ENCODE results near the gene DVL1. TPM values are rescaled to one million over a fixed set of nuclear protein-coding genes. Genes with fewer than 3 reads are reported as not detected.

The DVL1 gene
- total and polyA plus RNA-seq, 9 of the 15 experiments (the other 6 are each of a cell fraction or from before 2014, with no cell fraction given), result 0.62 to 135 (median 24.3) TPM

DNA sequence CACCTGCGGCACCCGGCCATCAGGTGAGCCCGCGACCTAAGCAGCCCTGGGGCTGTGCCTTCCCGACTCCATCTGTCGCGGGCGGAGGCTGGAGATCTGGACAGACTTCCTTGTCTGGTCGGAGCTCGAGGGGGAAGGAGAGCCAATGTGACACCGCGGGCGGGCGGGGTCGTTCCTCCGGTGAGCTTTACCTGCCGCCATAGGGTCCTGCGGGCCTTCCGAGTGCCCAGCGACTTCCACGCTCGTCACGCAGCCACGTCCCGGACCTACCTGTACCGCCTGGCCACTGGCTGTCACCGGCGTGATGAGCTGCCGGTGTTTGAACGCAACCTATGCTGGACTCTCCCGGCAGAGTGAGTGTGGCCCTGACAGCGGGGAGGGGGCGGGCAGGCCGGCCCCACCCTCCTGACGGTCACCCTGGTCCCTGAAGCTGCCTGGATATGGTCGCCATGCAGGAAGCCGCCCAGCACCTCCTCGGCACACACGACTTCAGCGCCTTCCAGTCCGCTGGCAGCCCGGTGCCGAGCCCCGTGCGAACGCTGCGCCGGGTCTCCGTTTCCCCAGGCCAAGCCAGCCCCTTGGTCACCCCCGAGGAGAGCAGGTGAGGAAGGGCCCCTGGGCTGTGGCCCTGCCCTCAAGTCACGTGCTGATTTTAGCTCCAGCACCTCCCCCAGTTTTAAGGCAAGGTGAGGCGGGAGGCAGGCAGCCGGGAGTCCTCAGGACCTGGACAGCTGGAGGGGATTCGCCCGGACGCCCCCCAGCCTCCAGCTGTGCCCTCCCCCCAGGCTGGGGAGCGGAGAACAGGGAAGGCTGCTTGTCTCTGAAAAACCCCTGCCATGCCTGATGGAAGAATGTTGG is 39.7 kb downstream of the DVL1 start:
- H3K4me1 ChIP-seq (replicated peaks in 1 of 2; ENCODE audit: control insufficient read depth in 2 of 2, insufficient read depth in 2 of 2, low read length in 2 of 2), result peaks cover 36 to 97% of the 10 kb centered on the region in 2 experiments
- in situ Hi-C loops (cut with MboI) (no loop called here), intact Hi-C loops (cut with micrococcal nuclease) (loop anchor here (2.0 to 10.0 kb wide), 3 partner anchors 15 to 915 kb away; partner anchors contain the start of genes AURKAIP1, CPTP, INTS11 and SKI)
- POLR2A ChIA-PET, result interaction anchor here (0.7 to 3.5 kb wide), 7 partner anchors 10 to 196 kb away, joined by 3 to 30 read pairs (median 3); no protein-coding TSS in a partner anchor
- H3K9ac ChIP-seq (ENCODE audit: insufficient read depth in 1 of 2, low read depth in 2 of 2, low read length in 2 of 2), result peak overlapping the region; percentile 87 to 97
- no TSS peak for BruUV-seq (replicated peaks)
- CTCF ChIA-PET (ENCODE audit: low intra/inter-chr PET ratio), result interaction anchor here (0.7 kb wide), 1 partner anchor 742 kb away, joined by 3 read pairs; no protein-coding TSS in a partner anchor
- H3K9me1 ChIP-seq (ENCODE audit: control insufficient read depth, insufficient read depth, low read length), result peaks cover 3% of the 10 kb centered on the region
- ATAC-seq, result peak; percentile 4
- WGBS (ENCODE audit: insufficient coverage, low coverage, missing lambda C conversion rate), result 13% methylated on average over 44 of the region's 57 CpGs
- peak in 2 of 4 experiments; percentile 41 to 67 for DNase-seq (ENCODE audit: extremely low read depth in 1 of 4, low spot score in 3 of 4)
- H3K79me2 ChIP-seq (ENCODE audit: control insufficient read depth, insufficient read depth, low read length), result peaks cover 54% of the 10 kb centered on the region
- H3K4me3 ChIP-seq, result peak overlapping the region; percentile 94
- peak overlapping the region; percentile 68 for H2AFZ ChIP-seq (ENCODE audit: low read depth, low read length)
- peaks cover 22% of the 10 kb centered on the region for H4K20me1 ChIP-seq (replicated peaks; ENCODE audit: control insufficient read depth, insufficient read depth, low read length)
- H3K4me2 ChIP-seq (ENCODE audit: insufficient read depth, low read length), result peak overlapping the region; percentile 88
- no peaks in the 10 kb centered on the region for H3K9me3 ChIP-seq (replicated peaks; ENCODE audit: control insufficient read depth, insufficient read depth, low read depth, low read length)
- H3K36me3 ChIP-seq (ENCODE audit: control insufficient read depth, insufficient read depth, low read length), result peaks cover 54% of the 10 kb centered on the region
- no peaks in the 10 kb centered on the region for H3K27me3 ChIP-seq (ENCODE audit: control insufficient read depth in 2 of 2, insufficient read depth in 2 of 2, low read length in 2 of 2)
- H3K27ac ChIP-seq (ENCODE audit: extremely low read depth, low read depth, low read length), result peak overlapping the region; percentile 96
- FAIRE-seq, result peak; percentile 71
- TF ChIP-seq ZBTB1 (CRISPR knock-in tag; IDR thresholded peaks at IDR 0.05; ENCODE audit: borderline replicate concordance, low read depth) (no peak), SAFB (IDR thresholded peaks at IDR 0.05; ENCODE audit: borderline replicate concordance, low read depth, low read length) (no peak; the same call in 1 of the 2 replicates), TCF7 (IDR thresholded peaks at IDR 0.05; ENCODE audit: borderline replicate concordance) (0 out of 2 replicates have a peak, but pooled peaks have one; percentile 3), GABPB1 (CRISPR knock-in tag; IDR thresholded peaks at IDR 0.05) (peak; percentile 15; the same call in 1 of the 2 replicates), RAD51 (IDR thresholded peaks at IDR 0.05; ENCODE audit: borderline replicate concordance, low read depth) (peak; percentile 73; the same call in 1 of the 2 replicates), PRPF4 (IDR thresholded peaks at IDR 0.05; ENCODE audit: insufficient read depth, low read depth, low read length, poor library complexity, severe bottlenecking) (peak; percentile 29), LCOR (CRISPR knock-in tag; IDR thresholded peaks at IDR 0.05) (peak; percentile 49; the same call in 1 of the 2 replicates), PPARD (CRISPR knock-in tag; IDR thresholded peaks at IDR 0.05) (no peak)
- TF ChIP-seq, protein P1, sequence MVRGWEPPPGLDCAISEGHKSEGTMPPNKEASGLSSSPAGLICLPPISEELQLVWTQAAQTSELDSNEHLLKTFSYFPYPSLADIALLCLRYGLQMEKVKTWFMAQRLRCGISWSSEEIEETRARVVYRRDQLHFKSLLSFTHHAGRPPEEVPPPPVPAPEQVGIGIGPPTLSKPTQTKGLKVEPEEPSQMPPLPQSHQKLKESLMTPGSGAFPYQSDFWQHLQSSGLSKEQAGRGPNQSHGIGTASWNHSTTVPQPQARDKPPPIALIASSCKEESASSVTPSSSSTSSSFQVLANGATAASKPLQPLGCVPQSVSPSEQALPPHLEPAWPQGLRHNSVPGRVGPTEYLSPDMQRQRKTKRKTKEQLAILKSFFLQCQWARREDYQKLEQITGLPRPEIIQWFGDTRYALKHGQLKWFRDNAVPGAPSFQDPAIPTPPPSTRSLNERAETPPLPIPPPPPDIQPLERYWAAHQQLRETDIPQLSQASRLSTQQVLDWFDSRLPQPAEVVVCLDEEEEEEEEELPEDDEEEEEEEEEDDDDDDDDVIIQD (CRISPR knock-in tag; IDR thresholded peaks at IDR 0.05), result no peak
- TF ChIP-seq, protein P2, sequence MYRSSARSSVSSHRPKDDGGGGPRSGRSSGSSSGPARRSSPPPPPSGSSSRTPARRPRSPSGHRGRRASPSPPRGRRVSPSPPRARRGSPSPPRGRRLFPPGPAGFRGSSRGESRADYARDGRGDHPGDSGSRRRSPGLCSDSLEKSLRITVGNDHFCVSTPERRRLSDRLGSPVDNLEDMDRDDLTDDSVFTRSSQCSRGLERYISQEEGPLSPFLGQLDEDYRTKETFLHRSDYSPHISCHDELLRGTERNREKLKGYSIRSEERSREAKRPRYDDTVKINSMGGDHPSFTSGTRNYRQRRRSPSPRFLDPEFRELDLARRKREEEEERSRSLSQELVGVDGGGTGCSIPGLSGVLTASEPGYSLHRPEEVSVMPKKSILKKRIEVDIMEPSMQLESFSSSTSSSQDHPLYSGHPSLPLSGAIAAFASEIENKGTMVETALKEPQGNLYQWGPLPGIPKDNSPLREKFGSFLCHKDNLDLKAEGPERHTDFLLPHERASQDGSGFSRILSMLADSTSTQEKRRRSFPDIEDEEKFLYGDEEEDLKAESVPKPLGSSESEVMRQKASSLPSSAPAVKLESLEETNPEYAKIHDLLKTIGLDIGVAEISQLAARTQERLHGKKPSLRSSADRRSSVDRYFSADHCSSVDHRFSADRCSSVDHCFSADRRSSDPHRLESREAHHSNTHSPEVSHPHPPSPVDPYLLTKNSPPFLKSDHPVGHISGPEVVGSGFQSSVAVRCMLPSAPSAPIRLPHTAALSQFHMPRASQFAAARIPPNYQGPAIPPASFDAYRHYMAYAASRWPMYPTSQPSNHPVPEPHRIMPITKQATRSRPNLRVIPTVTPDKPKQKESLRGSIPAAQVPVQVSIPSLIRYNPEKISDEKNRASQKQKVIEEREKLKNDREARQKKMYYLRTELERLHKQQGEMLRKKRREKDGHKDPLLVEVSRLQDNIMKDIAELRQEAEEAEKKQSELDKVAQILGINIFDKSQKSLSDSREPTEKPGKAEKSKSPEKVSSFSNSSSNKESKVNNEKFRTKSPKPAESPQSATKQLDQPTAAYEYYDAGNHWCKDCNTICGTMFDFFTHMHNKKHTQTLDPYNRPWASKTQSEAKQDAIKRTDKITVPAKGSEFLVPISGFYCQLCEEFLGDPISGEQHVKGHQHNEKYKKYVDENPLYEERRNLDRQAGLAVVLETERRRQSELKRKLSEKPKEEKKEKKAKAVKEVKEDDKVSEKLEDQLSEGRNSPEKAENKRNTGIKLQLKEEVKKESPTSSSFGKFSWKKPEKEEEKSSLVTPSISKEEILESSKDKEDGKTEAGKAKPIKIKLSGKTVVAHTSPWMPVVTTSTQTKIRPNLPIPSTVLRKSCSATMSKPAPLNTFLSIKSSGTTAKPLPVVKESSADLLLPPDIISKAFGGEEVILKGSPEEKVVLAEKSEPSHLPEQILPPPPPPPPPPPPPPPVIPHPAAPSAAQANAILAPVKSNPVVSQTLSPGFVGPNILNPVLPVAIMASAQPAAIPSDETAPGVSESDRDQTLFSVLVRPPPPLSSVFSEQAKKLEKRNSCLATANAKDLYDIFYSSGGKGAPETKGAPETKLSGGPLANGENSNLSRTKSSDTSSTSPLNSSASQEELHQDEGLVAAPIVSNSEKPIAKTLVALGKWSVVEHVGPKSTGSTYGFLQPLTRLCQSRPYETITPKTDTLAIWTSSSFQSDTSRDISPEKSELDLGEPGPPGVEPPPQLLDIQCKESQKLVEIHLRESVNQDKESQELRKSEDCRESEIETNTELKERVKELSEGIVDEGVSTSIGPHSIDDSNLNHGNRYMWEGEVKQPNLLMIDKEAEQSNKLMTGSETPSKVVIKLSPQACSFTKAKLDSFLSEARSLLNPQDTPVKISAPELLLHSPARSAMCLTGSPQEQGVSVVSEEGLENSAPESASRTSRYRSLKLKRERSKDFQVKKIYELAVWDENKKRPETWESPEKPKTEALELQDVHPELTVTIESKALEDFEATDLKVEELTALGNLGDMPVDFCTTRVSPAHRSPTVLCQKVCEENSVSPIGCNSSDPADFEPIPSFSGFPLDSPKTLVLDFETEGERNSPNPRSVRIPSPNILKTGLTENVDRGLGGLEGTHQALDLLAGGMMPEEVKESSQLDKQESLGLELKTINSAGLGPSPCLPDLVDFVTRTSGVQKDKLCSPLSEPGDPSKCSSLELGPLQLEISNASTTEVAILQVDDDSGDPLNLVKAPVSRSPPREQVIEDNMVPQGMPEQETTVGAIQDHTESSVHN (IDR thresholded peaks at IDR 0.05; ENCODE audit: borderline replicate concordance in 1 of 2, low read depth in 1 of 2), result no peak
